ENCODE results near the gene SPDYA. TPM values are rescaled to one million over a fixed set of nuclear protein-coding genes. Genes with fewer than 3 reads are reported as not detected.

SPDYA gene
- polyA plus RNA-seq, 1 donor from 2014 or later = 0.46 TPM

- no peaks in the 10 kb centered on the region for H3K9me2 ChIP-seq (ENCODE audit: insufficient read depth, low read length)
- H2AFZ ChIP-seq (ENCODE audit: low read depth, low read length) = no peak overlapping the region
- no peaks in the 10 kb centered on the region for H3K9me3 ChIP-seq (ENCODE audit: low read length)
- no peak overlapping the region for H3K4me2 ChIP-seq (ENCODE audit: low read length)
- no peaks in the 10 kb centered on the region for H3K36me3 ChIP-seq (ENCODE audit: insufficient read depth, low read length)
- no peaks in the 10 kb centered on the region for H4K20me1 ChIP-seq (ENCODE audit: insufficient read depth)
- H3F3A ChIP-seq (ENCODE audit: insufficient read depth, low read length, poor library complexity, severe bottlenecking) = no peaks in the 10 kb centered on the region
- H3K79me2 ChIP-seq (replicated peaks; ENCODE audit: insufficient read depth, low read length) = no peaks in the 10 kb centered on the region
- no peak overlapping the region for H3K4me3 ChIP-seq (ENCODE audit: low read length)
- no peak overlapping the region for H3K9ac ChIP-seq (ENCODE audit: low read length)
- no peak overlapping the region for H3K27ac ChIP-seq (ENCODE audit: low read length)
- no peaks in the 10 kb centered on the region for H3K27me3 ChIP-seq (ENCODE audit: insufficient read depth, low read depth, low read length)
- TF ChIP-seq POLR2AphosphoS5 (IDR thresholded peaks at IDR 0.05) = no peak
- TF ChIP-seq EP300 (conservative IDR thresholded peaks at IDR 0.05; ENCODE audit: poor library complexity, severe bottlenecking) = no peak
These were observed 13.6 kb downstream of the SPDYA start for GRCh38 chr2:28824207-28824606.

- Histone ChIP-seq H3K27ac (ENCODE audit: low read length) (no peak overlapping the region), H3F3A (ENCODE audit: insufficient read depth, low read length, poor library complexity, severe bottlenecking) (no peaks in the 10 kb centered on the region), H3K9ac (ENCODE audit: low read length) (no peak overlapping the region), H3K36me3 (ENCODE audit: insufficient read depth, low read length) (no peaks in the 10 kb centered on the region), H4K20me1 (ENCODE audit: insufficient read depth) (no peaks in the 10 kb centered on the region), H3K9me3 (ENCODE audit: low read length) (no peaks in the 10 kb centered on the region), H3K4me2 (ENCODE audit: low read length) (no peak overlapping the region), H3K9me2 (ENCODE audit: insufficient read depth, low read length) (no peaks in the 10 kb centered on the region), H3K27me3 (ENCODE audit: insufficient read depth, low read depth, low read length) (no peaks in the 10 kb centered on the region), H2AFZ (ENCODE audit: low read depth, low read length) (no peak overlapping the region), H3K79me2 (replicated peaks; ENCODE audit: insufficient read depth, low read length) (no peaks in the 10 kb centered on the region), H3K4me3 (ENCODE audit: low read length) (no peak overlapping the region)
- no peak for TF ChIP-seq TAF1 (IDR thresholded peaks at IDR 0.05; ENCODE audit: low read depth)
- TF ChIP-seq RAD21 (conservative IDR thresholded peaks at IDR 0.05) = no peak
- TF ChIP-seq REST (IDR thresholded peaks at IDR 0.05; ENCODE audit: borderline replicate concordance) = no peak
- no peak for TF ChIP-seq EZH2 (IDR thresholded peaks at IDR 0.05; ENCODE audit: borderline replicate concordance, insufficient read depth, low read length, poor library complexity, severe bottlenecking)
- TF ChIP-seq CTCF (IDR thresholded peaks at IDR 0.05; ENCODE audit: poor library complexity, severe bottlenecking) = no peak
- no peak for TF ChIP-seq MXI1 (conservative IDR thresholded peaks at IDR 0.05; ENCODE audit: poor library complexity, severe bottlenecking)
- TF ChIP-seq EP300 (conservative IDR thresholded peaks at IDR 0.05; ENCODE audit: poor library complexity, severe bottlenecking) = no peak
- no peak for TF ChIP-seq SMC3 (conservative IDR thresholded peaks at IDR 0.05; ENCODE audit: poor library complexity)
- no peak for TF ChIP-seq POLR2AphosphoS5 (IDR thresholded peaks at IDR 0.05)
These were observed 14.2 kb downstream of the SPDYA start for GRCh38 chr2:28824870-28825269.

GRCh38 chr2:28828382-28828781 lies 17.7 kb downstream of the SPDYA start:
- no peak overlapping the region for H3K27ac ChIP-seq (ENCODE audit: low read length)
- H2AFZ ChIP-seq (ENCODE audit: low read depth, low read length) = no peak overlapping the region
- H3K9me2 ChIP-seq (ENCODE audit: insufficient read depth, low read length) = no peaks in the 10 kb centered on the region
- H4K20me1 ChIP-seq (ENCODE audit: insufficient read depth) = no peaks in the 10 kb centered on the region
- H3K4me3 ChIP-seq (ENCODE audit: low read length) = no peak overlapping the region
- H3K36me3 ChIP-seq (ENCODE audit: insufficient read depth, low read length) = no peaks in the 10 kb centered on the region
- TF ChIP-seq TAF1 (IDR thresholded peaks at IDR 0.05; ENCODE audit: low read depth) (no peak), CTCF (IDR thresholded peaks at IDR 0.05; ENCODE audit: poor library complexity, severe bottlenecking) (no peak), EZH2 (IDR thresholded peaks at IDR 0.05; ENCODE audit: borderline replicate concordance, insufficient read depth, low read length, poor library complexity, severe bottlenecking) (no peak), POLR2AphosphoS5 (IDR thresholded peaks at IDR 0.05) (no peak), REST (IDR thresholded peaks at IDR 0.05; ENCODE audit: borderline replicate concordance) (no peak), SMC3 (conservative IDR thresholded peaks at IDR 0.05; ENCODE audit: poor library complexity) (no peak)
- H3K9ac ChIP-seq (ENCODE audit: low read length) = no peak overlapping the region
- H3K79me2 ChIP-seq (replicated peaks; ENCODE audit: insufficient read depth, low read length) = no peaks in the 10 kb centered on the region
- H3K27me3 ChIP-seq (ENCODE audit: insufficient read depth, low read depth, low read length) = no peaks in the 10 kb centered on the region
- no peak overlapping the region for H3K4me2 ChIP-seq (ENCODE audit: low read length)
- no peaks in the 10 kb centered on the region for H3K9me3 ChIP-seq (ENCODE audit: low read length)
- H3F3A ChIP-seq (ENCODE audit: insufficient read depth, low read length, poor library complexity, severe bottlenecking) = no peaks in the 10 kb centered on the region

Measured in neural cell (in vitro differentiated cells).